Tibial artery (tissue), 4 donors: ENCODE data around the gene ESRRB.
A peak's percentile ranks its signal among the peaks of the same experiment; 100 is the strongest.

Experiments
- DNase-seq, 2 donors: peaks; one replicate each; pipeline ENCODE4 v3.0.0-alpha.2; 2019
- H3K27ac ChIP-seq, 2 donors: fragments of 200-600 bp; sonication (generic) in 1 of 2; 1 replicate in 1 of 2; 2 replicates in 1 of 2; pipeline ENCODE4 v1.5.1; 2018 to 2019; ENCODE audit warnings: mild to moderate bottlenecking in 1 of 2
- H3K27me3 ChIP-seq, 2 donors: fragments of 200-600 bp; sonication (generic) in 1 of 2; one replicate each; pipeline versions ENCODE4 v1.5.1 to v1.6.0; 2016 to 2019
- H3K36me3 ChIP-seq, 3 donors: fragments of 200-600 bp; sonication (generic) in 2 of 3; one replicate each; pipeline ENCODE4 v1.5.1; 2016 to 2019; ENCODE audit warnings: mild to moderate bottlenecking in 2 of 3
- H3K4me1 ChIP-seq, 4 donors: fragments of 200-600 bp; sonication (generic) in 2 of 4; 1 replicate in 3 of 4; 2 replicates in 1 of 4; pipeline ENCODE4 v1.5.1; 2016 to 2019
- H3K4me3 ChIP-seq, 2 donors: fragments of 200-600 bp; sonication (generic) in 1 of 2; 1 replicate in 1 of 2; 2 replicates in 1 of 2; pipeline ENCODE4 v1.5.1; 2018 to 2019; ENCODE audit warnings: mild to moderate bottlenecking in 2 of 2
- H3K9me3 ChIP-seq, 3 donors: fragments of 200-600 bp; sonication (generic) in 1 of 3; one replicate each; pipeline ENCODE4 v1.5.1; 2016 to 2019
- CTCF ChIP-seq, 2 experiments: fragments of 200-600 bp in 1 of 2; fragments of 450-650 bp in 1 of 2; IDR thresholded peaks; one replicate each; pipeline ENCODE4 v1.5.1; 2017 to 2019; ENCODE audit warnings: antibody characterized with exemption in 2 of 2, mild to moderate bottlenecking in 1 of 2, moderate library complexity in 1 of 2
- intact Hi-C: fragments of 100-400 bp; cut with DNase I; formaldehyde crosslinking; loops from one replicate; pipeline ENCODE4 v1.15.0; 2023; ENCODE audit warnings: low total_unique reads

Gene ESRRB

GRCh38 chr14:76376878-76377734 lies 1.2 kb downstream of the ESRRB start:
- H3K4me1 ChIP-seq: peaks cover 0 to 24% (median 19%) of the 10 kb centered on the region in 4 donors
- intact Hi-C loops: no loop called here
- TF ChIP-seq CTCF (IDR thresholded peaks at IDR 0.05): no peak
- peaks cover 0 to 80% of the 10 kb centered on the region in 2 donors for H3K27me3 ChIP-seq
- no peak for DNase-seq
- H3K4me3 ChIP-seq: peak overlapping the region; percentile 31 to 40
- no peak overlapping the region for H3K27ac ChIP-seq
- H3K36me3 ChIP-seq: no peaks in the 10 kb centered on the region
- H3K9me3 ChIP-seq: no peaks in the 10 kb centered on the region

DNA sequence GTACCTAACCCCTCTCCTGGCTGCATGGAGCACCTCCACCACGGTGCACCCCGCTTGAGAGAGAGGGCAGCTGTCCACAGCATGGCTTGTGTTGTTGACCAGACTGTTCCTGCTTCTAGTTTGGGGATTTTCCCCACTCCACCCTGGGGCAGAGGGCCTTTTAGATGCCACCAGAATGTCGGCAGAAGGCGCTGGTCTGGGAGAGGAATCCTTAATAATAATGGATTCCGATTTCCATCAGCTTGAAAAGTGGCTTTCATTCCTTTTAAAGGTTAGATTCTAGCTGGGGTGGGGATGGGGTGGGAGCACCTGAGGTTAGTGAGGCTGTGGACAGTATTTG lies 1.8 kb downstream of the ESRRB start:
- TF ChIP-seq CTCF (IDR thresholded peaks at IDR 0.05): no peak
- Histone ChIP-seq H3K4me1 (peaks cover 0 to 24% (median 19%) of the 10 kb centered on the region in 4 donors), H3K36me3 (no peaks in the 10 kb centered on the region), H3K4me3 (peak overlapping the region in 1 of 2 donors; percentile 40), H3K9me3 (no peaks in the 10 kb centered on the region), H3K27me3 (peaks cover 0 to 84% of the 10 kb centered on the region in 2 donors), H3K27ac (no peak overlapping the region)
- intact Hi-C loops: no loop called here
- no peak for DNase-seq

DNA sequence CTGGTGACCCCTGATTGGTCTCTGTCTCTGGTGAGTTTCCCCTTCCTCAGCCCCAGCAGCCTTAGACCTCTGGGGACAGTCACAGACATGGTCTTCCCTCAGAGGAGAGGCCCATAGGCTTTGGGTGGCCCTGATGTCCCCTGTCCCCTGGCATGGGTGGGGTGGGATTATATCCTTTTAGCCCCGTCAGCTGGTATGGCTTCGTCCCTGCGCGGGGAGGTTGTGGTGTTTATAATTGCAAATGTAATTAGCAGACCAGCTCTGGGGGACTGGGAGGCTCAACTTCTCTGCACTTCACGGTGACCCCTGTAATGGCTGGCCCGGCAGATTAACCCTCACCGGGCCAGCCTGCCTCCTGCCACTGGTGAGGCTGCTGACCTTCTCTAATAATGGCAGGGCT lies 5.1 kb downstream of the ESRRB start:
- Histone ChIP-seq H3K36me3 (no peaks in the 10 kb centered on the region), H3K27ac (no peak overlapping the region), H3K4me1 (peaks cover 0 to 19% (median 17%) of the 10 kb centered on the region in 4 donors), H3K9me3 (no peaks in the 10 kb centered on the region), H3K27me3 (peaks cover 0 to 67% of the 10 kb centered on the region in 2 donors), H3K4me3 (no peak overlapping the region)
- no peak for TF ChIP-seq CTCF (IDR thresholded peaks at IDR 0.05)
- DNase-seq: no peak
- intact Hi-C loops: loop anchor here (10.0 kb wide), 1 partner anchor 326 kb away; no protein-coding TSS in a partner anchor

GRCh38 chr14:76381817-76382494 lies 6.0 kb downstream of the ESRRB start:
- peaks cover 0 to 63% of the 10 kb centered on the region in 2 donors for H3K27me3 ChIP-seq
- no peak overlapping the region for H3K27ac ChIP-seq
- peaks cover 0 to 10% (median 9%) of the 10 kb centered on the region in 4 donors for H3K4me1 ChIP-seq
- no peaks in the 10 kb centered on the region for H3K36me3 ChIP-seq
- DNase-seq: no peak
- no peak for TF ChIP-seq CTCF (IDR thresholded peaks at IDR 0.05)
- intact Hi-C loops: loop anchor here (10.0 kb wide), 1 partner anchor 327 kb away; no protein-coding TSS in a partner anchor
- H3K9me3 ChIP-seq: no peaks in the 10 kb centered on the region
- no peak overlapping the region for H3K4me3 ChIP-seq

DNA sequence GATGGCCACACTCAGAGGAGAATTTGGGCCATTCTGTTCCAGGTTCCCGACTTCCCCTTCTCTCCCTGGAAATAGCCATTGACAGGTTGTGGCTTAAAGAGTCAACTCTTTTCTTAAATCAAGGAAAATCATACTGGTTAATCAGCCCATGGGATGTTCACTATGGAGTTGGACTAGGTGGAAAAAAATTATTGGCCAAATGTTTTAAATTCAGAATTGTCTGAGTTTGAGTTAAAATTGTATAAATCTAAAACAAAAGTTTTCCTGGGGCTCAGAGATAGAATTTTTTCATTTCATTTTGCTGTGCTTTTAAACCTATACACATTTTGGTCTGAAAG lies 6.5 kb downstream of the ESRRB start:
- peaks cover 0 to 63% of the 10 kb centered on the region in 2 donors for H3K27me3 ChIP-seq
- TF ChIP-seq CTCF (IDR thresholded peaks at IDR 0.05): no peak
- H3K4me1 ChIP-seq: peaks cover 0 to 5% (median 3%) of the 10 kb centered on the region in 4 donors
- intact Hi-C loops: loop anchor here (10.0 kb wide), 1 partner anchor 328 kb away; no protein-coding TSS in a partner anchor
- H3K27ac ChIP-seq: no peak overlapping the region
- H3K4me3 ChIP-seq: no peak overlapping the region
- DNase-seq: no peak
- H3K36me3 ChIP-seq: no peaks in the 10 kb centered on the region
- H3K9me3 ChIP-seq: no peaks in the 10 kb centered on the region
